HepG2 (cell line): ENCODE data around the gene EPHA10. TPM values are rescaled to one million over a fixed set of nuclear protein-coding genes. Genes with fewer than 3 reads are reported as not detected.

ENCODE experiments used
- AHDC1 ChIP-seq: sonication (generic); formaldehyde crosslinking; IDR thresholded peaks from 2 replicates; pipeline ENCODE4 v1.5.1; 2020; ENCODE audit warnings: mild to moderate bottlenecking, missing genetic modification reagents, borderline replicate concordance
- CERS6 ChIP-seq: sonication (generic); formaldehyde crosslinking; IDR thresholded peaks from 2 replicates; pipeline ENCODE4 v1.5.0; 2020; ENCODE audit warnings: missing genetic modification reagents
- CREB1 ChIP-seq, 2 experiments: fragments of 450-650 bp in 1 of 2; IDR thresholded peaks; 2 replicates each; pipeline ENCODE4 v1.6.1; 2016 to 2017; ENCODE audit warnings: control low read depth in 1 of 2, mild to moderate bottlenecking in 1 of 2, missing compliant biosample characterization in 1 of 2, missing genetic modification characterization in 1 of 2
- KMT2A ChIP-seq: sonication (generic); formaldehyde crosslinking; IDR thresholded peaks from 2 replicates; pipeline ENCODE4 v1.4.0; 2020; ENCODE audit warnings: missing genetic modification reagents
- REXO4 ChIP-seq: sonication (generic); formaldehyde crosslinking; IDR thresholded peaks from 2 replicates; pipeline ENCODE4 v1.8.0; 2022; ENCODE audit warnings: missing genetic modification reagents, mild to moderate bottlenecking, borderline replicate concordance
- SP140L ChIP-seq: sonication (generic); formaldehyde crosslinking; IDR thresholded peaks from 2 replicates; pipeline ENCODE4 v1.4.0; 2020; ENCODE audit warnings: missing genetic modification reagents, borderline replicate concordance
- STAG1 ChIP-seq: sonication (generic); formaldehyde crosslinking; IDR thresholded peaks from 2 replicates; pipeline ENCODE4 v1.4.0; 2020; ENCODE audit warnings: missing genetic modification reagents
- TBP ChIP-seq: sonication (generic); formaldehyde crosslinking; IDR thresholded peaks from 2 replicates; pipeline ENCODE4 v1.5.0; 2020; ENCODE audit warnings: missing genetic modification reagents
- ZBTB14 ChIP-seq: sonication (generic); formaldehyde crosslinking; IDR thresholded peaks from 2 replicates; pipeline ENCODE4 v1.4.0; 2020; ENCODE audit warnings: missing genetic modification reagents
- ZBTB7B ChIP-seq: sonication (generic); formaldehyde crosslinking; IDR thresholded peaks from 2 replicates; pipeline ENCODE4 v1.4.0; 2020; ENCODE audit warnings: missing genetic modification reagents
- ZFP41 ChIP-seq: sonication (generic); formaldehyde crosslinking; IDR thresholded peaks from 2 replicates; pipeline ENCODE4 v1.4.0; 2020; ENCODE audit warnings: mild to moderate bottlenecking, missing genetic modification reagents, borderline replicate concordance
- ZNF550 ChIP-seq: sonication (generic); formaldehyde crosslinking; IDR thresholded peaks from 2 replicates; pipeline ENCODE4 v1.4.0; 2020; ENCODE audit warnings: mild to moderate bottlenecking, missing genetic modification reagents, borderline replicate concordance
- ZNF576 ChIP-seq: sonication (generic); formaldehyde crosslinking; IDR thresholded peaks from 2 replicates; pipeline ENCODE4 v1.4.0; 2020; ENCODE audit warnings: mild to moderate bottlenecking, missing genetic modification reagents
- ZNF589 ChIP-seq: sonication (generic); formaldehyde crosslinking; conservative IDR thresholded peaks from 2 replicates; pipeline ENCODE4 v1.8.0; 2022; ENCODE audit warnings: mild to moderate bottlenecking, moderate library complexity, missing genetic modification reagents
- ZNF607 ChIP-seq: sonication (generic); formaldehyde crosslinking; IDR thresholded peaks from 2 replicates; pipeline ENCODE4 v1.5.1; 2020; ENCODE audit warnings: missing genetic modification reagents, mild to moderate bottlenecking, borderline replicate concordance
- ZNF704 ChIP-seq: sonication (generic); formaldehyde crosslinking; IDR thresholded peaks from 2 replicates; pipeline ENCODE4 v1.8.1; 2023; ENCODE audit warnings: mild to moderate bottlenecking, inconsistent platforms, moderate library complexity, missing genetic modification reagents, borderline replicate concordance
- ZNF709 ChIP-seq: sonication (generic); formaldehyde crosslinking; IDR thresholded peaks from 2 replicates; pipeline ENCODE4 v1.5.0; 2020; ENCODE audit warnings: mild to moderate bottlenecking, missing genetic modification reagents
- ZNF768 ChIP-seq: sonication (generic); formaldehyde crosslinking; IDR thresholded peaks from 2 replicates; pipeline ENCODE4 v1.4.0; 2020; ENCODE audit warnings: missing genetic modification reagents
- ZSCAN20 ChIP-seq: sonication (generic); formaldehyde crosslinking; IDR thresholded peaks from 2 replicates; pipeline ENCODE4 v1.4.0; 2020; ENCODE audit warnings: missing genetic modification reagents, mild to moderate bottlenecking, borderline replicate concordance
- ZSCAN9 ChIP-seq: IDR thresholded peaks from 2 replicates; pipeline ENCODE4 v1.6.1; 2016; ENCODE audit warnings: borderline replicate concordance
- polyA plus RNA-seq, 8 experiments: library from polyadenylated mRNA; depleted of rRNA in 3 of 8; stranded (reverse) in 7 of 8; unstranded in 1 of 8; fragments of >200 nt; fragmentation: Illumina TruSeq in 4 of 8; extraction: Trizol in 4 of 8; gene quantifications; 2 replicates each; pipeline versions ENCODE4 v1.2.1 to v1.2.3, GENCODE V29; 2011 to 2016; ENCODE audit warnings: low read depth in 4 of 8, missing spikeins in 1 of 8, mixed read lengths in 1 of 8; ENCODE audit not compliant: insufficient read depth in 1 of 8
- total RNA-seq, 5 experiments: library from RNA; depleted of rRNA; stranded (reverse); fragments of >200 nt; fragmentation: Illumina TruSeq; extraction: Trizol; gene quantifications; 2 replicates each; pipeline ENCODE4 v1.2.3, GENCODE V29; 2016; ENCODE audit warnings: low read depth in 1 of 5

Gene EPHA10
- total and polyA plus RNA-seq, 2 of the 13 experiments (the other 11 are each of a cell fraction or from before 2014, with no cell fraction given), result 0.11 to 0.58 TPM

- no peak for TF ChIP-seq TBP
- 0 out of 2 replicates have a peak, but pooled peaks have one; percentile 15 for TF ChIP-seq CERS6 (CRISPR knock-in tag)
- no peak for TF ChIP-seq CREB1 (IDR thresholded peaks at IDR 0.05)
- no peak for TF ChIP-seq CREB1 (CRISPR knock-in tag; IDR thresholded peaks at IDR 0.05)
- TF ChIP-seq AHDC1, result no peak
- TF ChIP-seq KMT2A (CRISPR knock-in tag), result 0 out of 2 replicates have a peak, but pooled peaks have one; percentile 43
- no peak for TF ChIP-seq SP140L (CRISPR knock-in tag)
- TF ChIP-seq ZNF709 (CRISPR knock-in tag), result peak; percentile 29; the same call in 1 of the 2 replicates
- no peak; the same call in 1 of the 2 replicates for TF ChIP-seq STAG1 (CRISPR knock-in tag)
- no peak for TF ChIP-seq ZBTB7B (CRISPR knock-in tag)
- TF ChIP-seq ZNF768 (CRISPR knock-in tag), result no peak; the same call in 1 of the 2 replicates
- peak; percentile 76; the same call in 1 of the 2 replicates for TF ChIP-seq ZSCAN20
- no peak for TF ChIP-seq ZNF550 (CRISPR knock-in tag)
- no peak for TF ChIP-seq ZSCAN9 (CRISPR knock-in tag)
- no peak for TF ChIP-seq ZNF704 (CRISPR knock-in tag)
- no peak for TF ChIP-seq ZNF607
- TF ChIP-seq ZNF589 (CRISPR knock-in tag), result 0 out of 2 replicates have a peak, but pooled peaks have one; percentile 68
- peak; percentile 37; the same call in 1 of the 2 replicates for TF ChIP-seq REXO4 (CRISPR knock-in tag)
- TF ChIP-seq ZNF576 (CRISPR knock-in tag), result no peak
- no peak for TF ChIP-seq ZFP41 (CRISPR knock-in tag)
- peak; percentile 54 for TF ChIP-seq ZBTB14 (CRISPR knock-in tag)
These were observed 29.0 kb upstream of the EPHA10 start, which contains the start of gene MANEAL (continued) for GRCh38 chr1:37793773-37794371.
